H4 (cell line): ENCODE measurements around the gene PTPRD. TPM values are rescaled to one million over a fixed set of nuclear protein-coding genes. Genes with fewer than 3 reads are reported as not detected.
"Not testable (repeated sequence)": the region's sequence is repeated elsewhere in the genome, so short reads cannot be mapped to it uniquely, and the experiment has no call there.

Experiments
- DNase-seq: peaks from one replicate; pipeline ENCODE4 v3.0.0-alpha.2; 2015; ENCODE audit warnings: low spot score
- total RNA-seq: library from RNA; depleted of rRNA; stranded (reverse); fragments of >200 nt; shearing (Covaris generic); gene quantifications from 2 replicates; pipeline ENCODE4 v1.2.3, GENCODE V29; 2014

Gene PTPRD
- total RNA-seq, 1 experiment from 2014 or later: 3.8 TPM

DNA sequence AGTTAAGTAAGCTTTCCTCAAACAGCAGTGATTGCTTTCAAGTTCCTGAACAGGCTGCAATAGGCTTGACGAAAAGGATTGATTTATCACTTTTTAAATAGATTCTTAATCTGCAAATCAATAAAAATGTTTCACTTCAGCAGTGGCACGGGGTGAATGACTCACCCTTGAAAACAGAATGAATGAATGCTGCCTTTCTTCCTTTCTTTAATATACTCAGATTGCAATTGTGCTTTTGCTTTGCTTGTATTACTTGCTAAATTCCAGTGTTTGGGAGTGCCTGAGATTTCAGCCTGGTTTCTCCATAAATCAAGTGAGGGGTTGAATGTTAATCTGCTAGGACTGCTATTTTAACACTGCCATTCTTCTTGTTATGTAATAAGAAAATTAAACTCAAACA, 1293.8 kb downstream of the PTPRD start:
- no peak for DNase-seq

- DNase-seq: not testable (repeated sequence)
Measured at GRCh38 chr9:9310743-9311142, 1302.1 kb downstream of the PTPRD start.

GRCh38 chr9:9305600-9305999, 1307.2 kb downstream of the PTPRD start:
- DNase-seq: no peak

GRCh38 chr9:9299134-9299533, 1313.7 kb downstream of the PTPRD start:
- no peak for DNase-seq

DNA sequence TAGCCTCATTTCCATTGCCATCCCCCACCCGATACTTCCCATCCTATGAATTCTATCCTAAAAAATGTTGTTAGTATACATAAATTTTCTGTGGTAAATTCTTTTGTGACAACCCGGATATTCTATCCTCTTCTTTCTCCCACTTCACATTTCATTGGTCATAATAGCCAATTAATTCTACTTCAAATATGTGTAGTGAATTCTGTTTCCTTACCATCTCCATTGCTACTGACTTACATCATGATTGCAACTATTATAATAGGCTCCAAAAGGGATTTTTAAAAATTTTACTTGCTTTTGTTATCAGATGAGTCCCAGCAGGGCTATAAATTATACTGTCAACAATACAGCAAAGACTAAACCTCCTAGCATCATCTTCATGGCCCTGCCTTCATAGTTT, 1326.8 kb downstream of the PTPRD start:
- no peak for DNase-seq

- no peak for DNase-seq
Measured at GRCh38 chr9:9284201-9284600, 1328.6 kb downstream of the PTPRD start.

DNA sequence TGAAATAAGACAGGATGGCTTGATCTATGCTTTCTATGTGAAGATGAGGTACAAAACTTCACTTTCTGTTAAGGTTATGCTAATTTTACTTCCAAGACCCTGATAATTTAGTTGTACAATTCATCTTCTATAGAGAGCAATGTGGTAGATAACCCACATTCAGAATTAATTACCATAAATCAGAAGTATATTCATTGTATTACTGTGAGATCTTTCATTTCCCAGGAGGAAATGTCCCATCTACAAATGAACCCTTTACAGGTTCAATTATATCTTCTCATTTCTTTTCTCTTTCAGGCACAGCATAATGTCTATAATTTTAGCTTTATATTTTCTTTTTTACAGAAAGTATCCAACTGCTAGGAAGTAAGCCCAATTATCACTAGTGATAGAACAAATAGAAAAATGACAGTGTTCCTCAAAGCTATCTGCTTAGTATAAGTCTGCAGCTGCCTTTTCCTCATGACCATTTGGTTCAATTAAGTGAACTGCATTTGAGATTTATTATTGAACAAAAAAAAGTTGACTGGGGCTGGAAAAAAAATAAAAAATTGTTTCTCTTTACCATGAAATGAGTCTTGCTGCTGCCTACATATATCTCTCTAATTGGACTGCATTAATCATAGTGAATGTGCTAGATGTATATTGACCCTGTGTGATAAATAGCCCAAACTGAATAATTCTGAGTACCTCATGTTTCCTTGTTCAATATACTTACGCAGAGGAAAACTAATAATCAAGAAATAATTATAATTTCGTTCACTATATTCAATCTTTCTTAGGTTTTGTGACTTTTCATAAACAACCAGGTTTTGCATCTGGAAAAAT, 1329.4 kb downstream of the PTPRD start:
- DNase-seq: no peak

DNA sequence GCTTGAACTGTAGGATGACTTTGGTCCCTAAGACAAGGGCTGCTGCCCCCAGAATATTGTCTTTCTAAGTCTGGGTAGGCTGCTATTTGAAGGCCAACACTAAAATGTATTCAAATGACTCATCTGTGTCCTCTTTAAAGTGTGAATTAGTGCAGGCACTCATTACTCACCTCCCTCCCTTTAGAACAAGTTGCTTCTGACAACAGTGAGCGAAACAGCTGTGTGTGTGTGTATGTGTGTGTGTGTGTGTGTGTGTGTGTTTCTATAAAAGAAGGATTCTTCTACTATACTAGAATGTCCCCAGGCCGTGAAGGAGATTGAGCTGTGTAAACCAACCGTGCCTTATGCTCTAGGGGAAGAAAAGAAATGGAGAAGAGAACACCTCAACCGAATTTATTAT, 1337.2 kb downstream of the PTPRD start:
- DNase-seq: no peak

GRCh38 chr9:9257999-9258498, 1354.8 kb downstream of the PTPRD start:
- no peak for DNase-seq

DNA sequence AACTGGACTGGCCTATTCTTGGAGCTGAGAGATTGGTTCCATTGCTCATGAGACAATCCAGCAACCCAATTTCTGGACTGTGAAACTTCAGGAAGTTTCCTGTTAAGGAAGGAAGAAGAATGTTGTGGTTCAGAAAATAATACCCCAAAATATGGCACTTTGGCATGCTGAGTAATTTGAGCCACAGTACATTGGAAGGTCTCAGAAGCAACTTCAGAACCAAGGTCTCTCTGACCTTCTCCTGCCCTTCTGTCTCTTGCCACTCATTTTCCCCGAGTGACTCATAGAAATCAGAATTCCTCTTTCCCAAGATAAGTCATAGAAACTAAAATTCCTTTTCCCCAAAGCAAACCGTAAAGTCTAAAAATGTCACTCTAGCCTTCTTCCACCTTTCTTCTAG, 1366.1 kb downstream of the PTPRD start:
- DNase-seq: no peak

GRCh38 chr9:9231946-9232345, 1380.9 kb downstream of the PTPRD start:
- DNase-seq: no peak

- peak; percentile 1 for DNase-seq
Measured at GRCh38 chr9:9229269-9229668, 1383.5 kb downstream of the PTPRD start.

GRCh38 chr9:9223175-9223574, 1389.6 kb downstream of the PTPRD start:
- no peak for DNase-seq

GRCh38 chr9:9222730-9223129, 1390.1 kb downstream of the PTPRD start:
- no peak for DNase-seq

GRCh38 chr9:9216934-9217333, 1395.9 kb downstream of the PTPRD start:
- no peak for DNase-seq

DNA sequence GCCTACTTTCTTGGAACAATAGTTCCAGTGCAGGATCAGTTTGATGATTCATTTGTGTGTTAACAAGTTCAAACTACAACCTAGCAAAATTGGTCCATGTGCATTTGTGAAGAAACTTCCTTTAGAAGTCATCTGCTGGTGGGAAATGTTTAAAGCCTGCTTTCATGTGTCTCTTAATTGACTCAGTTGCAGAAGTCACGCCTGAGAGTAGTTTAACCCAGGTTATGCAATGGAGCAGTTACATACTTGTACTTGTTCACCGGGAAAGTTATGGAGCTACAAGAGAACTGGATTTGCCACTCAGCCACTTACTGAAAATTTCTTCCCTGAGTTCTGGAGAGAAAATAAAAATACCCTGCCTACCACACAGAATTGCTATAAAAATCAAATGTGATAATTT, 1397.8 kb downstream of the PTPRD start:
- no peak for DNase-seq

DNA sequence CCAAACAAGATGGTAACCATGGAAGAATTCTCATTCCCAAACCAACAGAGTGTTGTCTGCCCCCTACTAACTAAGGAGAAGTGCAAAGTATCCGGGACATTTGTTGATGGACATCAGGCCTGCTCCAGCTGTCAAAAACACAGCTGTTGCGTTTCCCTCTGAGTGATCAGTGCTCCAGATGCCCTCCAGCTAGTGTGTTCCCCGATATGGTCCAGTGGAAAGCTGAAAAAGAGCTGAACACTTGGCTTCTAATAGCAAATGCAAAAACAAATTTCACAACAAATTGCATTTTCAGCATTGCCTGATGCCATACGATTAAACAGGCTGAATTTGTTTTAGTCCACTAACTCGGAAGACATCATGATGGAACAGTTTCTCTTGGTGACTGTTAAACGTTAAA, 1398.7 kb downstream of the PTPRD start:
- no peak for DNase-seq

DNA sequence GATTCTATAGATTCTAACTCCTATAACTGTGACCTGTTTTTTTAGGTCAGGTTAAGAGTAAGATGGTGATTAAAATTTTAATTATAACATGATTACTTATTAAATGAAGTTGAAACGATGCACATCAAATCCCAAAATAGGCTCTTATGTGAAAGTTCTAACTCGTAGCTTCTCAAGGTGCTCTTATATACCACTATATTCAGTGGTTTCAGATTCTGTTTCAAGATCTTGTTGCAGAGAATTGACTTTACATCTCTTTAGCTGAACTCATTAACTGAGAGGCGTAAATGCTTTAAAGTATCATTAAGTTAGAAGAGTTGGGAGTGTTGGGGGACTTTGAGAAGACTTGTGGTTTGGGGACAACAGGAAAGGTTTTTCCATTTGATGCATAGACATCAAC, 1399.8 kb downstream of the PTPRD start:
- no peak for DNase-seq

DNA sequence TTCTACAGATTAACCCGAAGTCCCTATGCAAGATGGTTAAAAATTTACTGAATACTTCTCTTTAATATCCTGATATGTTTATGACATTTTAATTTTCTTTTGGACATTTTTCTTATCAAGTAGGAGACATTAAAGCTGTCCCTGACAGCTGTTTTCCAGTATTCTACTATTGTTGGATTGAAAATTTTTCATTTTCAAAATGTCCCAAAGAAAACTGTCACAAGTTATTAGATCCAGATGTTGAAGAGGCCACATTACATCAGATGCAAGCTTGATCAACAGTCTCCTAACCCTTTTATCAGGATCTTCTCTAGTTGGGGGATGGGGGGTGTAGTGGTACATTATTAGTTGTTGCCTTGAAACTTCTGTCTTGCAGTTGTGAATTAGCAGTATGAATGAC, 1410.5 kb downstream of the PTPRD start:
- DNase-seq: no peak

DNA sequence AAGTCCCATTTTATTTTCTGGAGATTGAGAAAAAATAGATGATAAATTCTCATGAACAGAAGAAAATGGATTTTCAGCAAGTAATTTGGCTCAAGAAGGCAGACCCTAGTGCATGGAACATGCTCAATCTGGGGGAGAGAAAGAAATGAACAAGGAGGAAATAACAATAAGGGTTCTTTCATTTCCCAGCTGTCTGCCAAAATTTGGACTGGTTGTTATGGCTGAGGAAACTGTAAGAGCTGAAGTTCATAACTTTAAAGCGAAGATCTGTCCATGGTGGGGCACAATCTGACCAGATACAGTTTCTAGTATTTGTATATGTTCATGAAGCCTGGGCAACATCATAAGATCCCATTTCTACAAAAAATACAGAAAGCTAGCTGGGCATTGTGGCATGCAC, 1426.7 kb downstream of the PTPRD start:
- no peak for DNase-seq

DNA sequence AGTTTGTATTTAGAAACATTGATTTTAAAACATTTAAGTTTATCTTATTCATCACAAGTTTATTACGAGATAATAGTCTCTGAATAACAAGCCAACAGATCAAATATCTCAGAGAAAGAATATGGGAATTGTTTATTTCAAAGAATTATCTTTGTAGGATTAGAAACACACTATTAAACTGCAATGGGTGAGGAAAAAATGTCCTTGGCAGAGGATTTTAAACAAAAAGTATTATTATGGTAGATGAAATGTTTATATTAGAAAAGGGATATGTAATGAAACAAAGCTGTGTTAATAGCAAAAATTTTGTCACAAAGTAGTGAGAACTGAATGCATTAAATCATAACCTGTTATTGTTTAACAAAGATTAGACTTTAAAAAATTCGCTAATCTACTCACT, 1430.4 kb downstream of the PTPRD start:
- no peak for DNase-seq

DNA sequence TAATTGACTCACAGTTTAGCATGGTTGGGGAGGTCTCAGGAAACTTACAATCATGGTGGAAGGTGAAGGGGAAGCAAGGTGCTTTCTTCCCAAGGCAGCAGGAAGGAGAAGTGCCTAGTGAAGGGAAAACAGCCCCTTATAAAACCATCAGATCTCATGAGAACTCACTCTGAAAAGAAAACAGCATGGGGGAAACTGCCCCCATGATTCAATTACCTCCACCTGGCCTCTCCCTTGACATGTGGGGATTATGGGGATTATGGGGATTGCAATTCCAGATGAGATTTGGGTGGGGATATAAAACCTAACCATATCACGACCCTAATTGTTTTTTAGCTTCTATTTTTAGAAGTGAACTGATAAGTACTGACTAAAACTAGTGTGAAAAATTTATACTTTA, 1435.7 kb downstream of the PTPRD start:
- DNase-seq: no peak

DNA sequence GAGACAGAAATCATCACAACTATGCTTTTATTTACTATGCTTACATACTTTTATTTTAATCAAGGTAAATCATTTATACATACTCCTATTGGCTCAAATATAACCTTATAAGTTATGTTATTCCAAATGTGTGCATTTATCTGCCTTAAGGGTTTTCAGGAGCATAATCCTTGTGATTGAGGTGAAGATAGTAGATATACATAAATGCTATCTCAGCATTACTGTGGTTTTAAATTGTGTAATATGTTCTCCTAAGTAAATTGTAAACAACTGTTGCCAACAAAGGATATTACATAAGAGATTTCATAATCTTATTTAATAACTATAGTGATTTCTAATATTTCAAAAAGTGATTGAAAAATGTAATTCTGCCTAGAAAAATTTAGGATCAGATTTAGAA, 1438.4 kb downstream of the PTPRD start:
- no peak for DNase-seq

GRCh38 chr9:9173264-9173663, 1439.5 kb downstream of the PTPRD start:
- no peak for DNase-seq
